MCF 10A (cell line): ENCODE results near the gene VPS11. TPM values are rescaled to one million over a fixed set of nuclear protein-coding genes. Genes with fewer than 3 reads are reported as not detected.

Experiments
- BruUV-seq: library from RNA; stranded (reverse); fragments of 400-500 nt; replicated peaks from 2 replicates; lab custom pipeline; 2021; lab: Mats Ljungman, UMichigan
- CTCF ChIA-PET: fragments of 300-600 bp; sonication (Branson Sonifier 250); formaldehyde crosslinking; extraction: SDS; loops from one replicate; lab custom pipeline; 2021; ENCODE audit warnings: antibody characterized with exemption, inconsistent platforms; lab: Yijun Ruan, JAX
- POLR2A ChIA-PET: fragments of 300-600, 350-650 bp; sonication (Branson Sonifier 250); formaldehyde crosslinking; extraction: SDS; loops from one replicate; lab custom pipeline; 2020; ENCODE audit warnings: antibody characterized with exemption, inconsistent platforms; lab: Yijun Ruan, JAX
- DNase-seq: peaks from one replicate; pipeline ENCODE4 v3.0.0-alpha.2; 2018; ENCODE audit not compliant: unreplicated experiment
- H3K27ac Mint-ChIP-seq: one replicate; pipeline ENCODE4 v1.8.0; 2022; ENCODE audit warnings: mild to moderate bottlenecking, low read depth, mixed read lengths; ENCODE audit not compliant: unreplicated experiment
- H3K27me3 Mint-ChIP-seq: one replicate; pipeline ENCODE4 v1.8.0; 2022; ENCODE audit warnings: mixed read lengths; ENCODE audit not compliant: insufficient read depth, unreplicated experiment
- H3K36me3 Mint-ChIP-seq: one replicate; pipeline ENCODE4 v1.8.0; 2022; ENCODE audit warnings: mild to moderate bottlenecking, moderate library complexity, mixed read lengths; ENCODE audit not compliant: insufficient read depth, unreplicated experiment
- H3K4me1 Mint-ChIP-seq: one replicate; pipeline ENCODE4 v1.8.0; 2022; ENCODE audit warnings: mixed read lengths; ENCODE audit not compliant: insufficient read depth, unreplicated experiment
- H3K4me3 Mint-ChIP-seq: one replicate; pipeline ENCODE4 v1.8.0; 2022; ENCODE audit warnings: mild to moderate bottlenecking, moderate library complexity, mixed read lengths; ENCODE audit not compliant: unreplicated experiment
- H3K9me3 Mint-ChIP-seq: one replicate; pipeline ENCODE4 v1.8.0; 2022; ENCODE audit warnings: mixed read lengths; ENCODE audit not compliant: unreplicated experiment
- intact Hi-C: fragments of 100-400 bp; cut with micrococcal nuclease; formaldehyde crosslinking; loops from 2 replicates; pipeline ENCODE4 v1.14.1; 2022
- total RNA-seq: library from RNA; stranded (reverse); gene quantifications from 2 replicates; pipeline ENCODE4 v1.2.3, GENCODE V29; 2022
- TF ChIP-seq, protein P1 (sequence below): fragments of 200-600 bp; IDR thresholded peaks from one replicate; pipeline ENCODE4 v1.8.0; 2022; ENCODE audit warnings: antibody characterized with exemption, mild to moderate bottlenecking; ENCODE audit not compliant: unreplicated experiment

Gene VPS11
- total RNA-seq, 1 experiment from 2014 or later = 16.2 TPM

DNA sequence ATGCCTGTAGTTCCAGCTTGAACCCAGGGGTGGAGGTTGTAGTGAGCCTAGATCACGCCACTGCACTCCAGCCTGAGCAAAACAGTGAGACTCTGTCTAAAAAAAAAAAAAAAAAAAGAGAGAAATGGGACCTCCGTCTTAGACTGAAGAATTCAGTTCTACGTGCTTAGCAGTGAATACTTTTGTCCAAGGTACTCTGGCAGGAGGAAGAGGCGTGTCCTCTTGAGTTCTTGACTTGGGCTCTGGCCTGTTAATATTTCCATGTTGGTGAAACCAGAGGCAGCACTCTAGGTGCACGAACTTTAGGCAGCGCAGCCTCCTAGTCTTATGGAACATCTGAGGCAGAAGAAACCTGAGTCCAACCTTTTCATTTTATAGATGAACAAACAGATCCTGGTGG lies 19.5 kb downstream of the VPS11 start:
- H3K27ac Mint-ChIP-seq = no peak overlapping the region
- H3K4me1 Mint-ChIP-seq = peaks cover 12% of the 10 kb centered on the region
- intact Hi-C loops = no loop called here
- H3K27me3 Mint-ChIP-seq = no peaks in the 10 kb centered on the region
- H3K9me3 Mint-ChIP-seq = no peaks in the 10 kb centered on the region
- no peak overlapping the region for H3K4me3 Mint-ChIP-seq
- POLR2A ChIA-PET = interaction anchor here (0.6 to 4.2 kb wide), 3 partner anchors 8 to 72 kb away, joined by 3 to 59 read pairs (median 3); partner anchors contain the start of gene C2CD2L
- no peak for DNase-seq
- peaks cover 12% of the 10 kb centered on the region for H3K36me3 Mint-ChIP-seq
- no TSS peak for BruUV-seq
- TF ChIP-seq, protein P1, sequence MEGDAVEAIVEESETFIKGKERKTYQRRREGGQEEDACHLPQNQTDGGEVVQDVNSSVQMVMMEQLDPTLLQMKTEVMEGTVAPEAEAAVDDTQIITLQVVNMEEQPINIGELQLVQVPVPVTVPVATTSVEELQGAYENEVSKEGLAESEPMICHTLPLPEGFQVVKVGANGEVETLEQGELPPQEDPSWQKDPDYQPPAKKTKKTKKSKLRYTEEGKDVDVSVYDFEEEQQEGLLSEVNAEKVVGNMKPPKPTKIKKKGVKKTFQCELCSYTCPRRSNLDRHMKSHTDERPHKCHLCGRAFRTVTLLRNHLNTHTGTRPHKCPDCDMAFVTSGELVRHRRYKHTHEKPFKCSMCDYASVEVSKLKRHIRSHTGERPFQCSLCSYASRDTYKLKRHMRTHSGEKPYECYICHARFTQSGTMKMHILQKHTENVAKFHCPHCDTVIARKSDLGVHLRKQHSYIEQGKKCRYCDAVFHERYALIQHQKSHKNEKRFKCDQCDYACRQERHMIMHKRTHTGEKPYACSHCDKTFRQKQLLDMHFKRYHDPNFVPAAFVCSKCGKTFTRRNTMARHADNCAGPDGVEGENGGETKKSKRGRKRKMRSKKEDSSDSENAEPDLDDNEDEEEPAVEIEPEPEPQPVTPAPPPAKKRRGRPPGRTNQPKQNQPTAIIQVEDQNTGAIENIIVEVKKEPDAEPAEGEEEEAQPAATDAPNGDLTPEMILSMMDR = no peak
- CTCF ChIA-PET = interaction anchor here (0.5 to 1.0 kb wide), 2 partner anchors 288 to 299 kb away, joined by 4 to 6 read pairs; no protein-coding TSS in a partner anchor

- no peak overlapping the region for H3K27ac Mint-ChIP-seq
- H3K36me3 Mint-ChIP-seq = peaks cover 6% of the 10 kb centered on the region
- intact Hi-C loops = no loop called here
- H3K4me1 Mint-ChIP-seq = peaks cover 18% of the 10 kb centered on the region
- no TSS peak for BruUV-seq
- DNase-seq = no peak
- TF ChIP-seq, protein P1 = no peak
- no peak overlapping the region for H3K4me3 Mint-ChIP-seq
- POLR2A ChIA-PET = interaction anchor here (1.0 kb wide), 1 partner anchor 72 kb away, joined by 3 read pairs; no protein-coding TSS in a partner anchor
- no peaks in the 10 kb centered on the region for H3K9me3 Mint-ChIP-seq
- CTCF ChIA-PET = interaction anchor here (0.7 kb wide), 1 partner anchor 10 kb away, joined by 3 read pairs; no protein-coding TSS in a partner anchor
- H3K27me3 Mint-ChIP-seq = no peaks in the 10 kb centered on the region
Observed at GRCh38 chr11:119087747-119088241, 20.2 kb downstream of the VPS11 start.

DNA sequence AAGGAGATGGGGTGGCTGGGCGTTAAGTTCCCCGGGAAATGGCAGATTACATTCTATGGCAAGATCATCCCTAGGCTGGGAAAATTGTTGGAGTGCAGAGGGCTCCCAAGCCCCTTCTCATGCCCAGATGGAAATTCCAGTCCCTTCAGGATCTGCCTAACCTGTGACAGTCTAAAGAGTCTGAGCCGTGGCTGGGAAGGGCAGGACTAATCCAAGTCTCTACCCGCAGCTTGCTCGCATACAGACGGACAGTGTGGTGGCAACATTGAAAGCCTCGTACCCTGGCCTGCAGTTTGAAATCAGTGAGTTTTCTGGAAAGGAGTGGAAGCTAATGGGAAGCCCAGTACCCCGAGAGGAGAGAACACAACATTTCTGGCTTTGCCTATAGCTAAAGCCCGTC lies 20.8 kb downstream of the VPS11 start:
- Mint-ChIP-seq H3K27me3 (no peaks in the 10 kb centered on the region), H3K9me3 (no peaks in the 10 kb centered on the region), H3K4me3 (no peak overlapping the region), H3K4me1 (peaks cover 21% of the 10 kb centered on the region), H3K36me3 (peaks cover 5% of the 10 kb centered on the region), H3K27ac (no peak overlapping the region)
- ChIA-PET CTCF (no interaction called here), POLR2A (no interaction called here)
- DNase-seq = no peak
- no TSS peak for BruUV-seq
- TF ChIP-seq, protein P1 = no peak
- intact Hi-C loops = no loop called here

- CTCF ChIA-PET = interaction anchor here (0.6 kb wide), 1 partner anchor 267 kb away, joined by 3 read pairs; no protein-coding TSS in a partner anchor
- no peak overlapping the region for H3K27ac Mint-ChIP-seq
- intact Hi-C loops = no loop called here
- DNase-seq = no peak
- H3K4me1 Mint-ChIP-seq = peaks cover 22% of the 10 kb centered on the region
- no peaks in the 10 kb centered on the region for H3K9me3 Mint-ChIP-seq
- TF ChIP-seq, protein P1 = no peak
- peaks cover 5% of the 10 kb centered on the region for H3K36me3 Mint-ChIP-seq
- no TSS peak for BruUV-seq
- no peaks in the 10 kb centered on the region for H3K27me3 Mint-ChIP-seq
- POLR2A ChIA-PET = no interaction called here
- no peak overlapping the region for H3K4me3 Mint-ChIP-seq
Observed at GRCh38 chr11:119089319-119089718, 21.7 kb downstream of the VPS11 start.
